HAP-1 (cell line): ENCODE data around the gene CFB.
"Not testable (repeated sequence)": the region's sequence is repeated elsewhere in the genome, so short reads cannot be mapped to it uniquely, and the experiment has no call there.

Experiments used
- DNase-seq, 2 experiments: peaks; one replicate each; pipeline ENCODE4 v3.0.0-alpha.2; 2016 to 2020; ENCODE audit warnings: low spot score in 2 of 2
- H3K27me3 ChIP-seq: fragments of 250-450 bp; sonication (Bioruptor Pico); 2 replicates; pipeline ENCODE4 v1.5.1; 2020; ENCODE audit warnings: low read depth, mild to moderate bottlenecking, moderate library complexity
- H3K36me3 ChIP-seq: fragments of 250-450 bp; sonication (Bioruptor Pico); replicated peaks from 2 replicates; pipeline ENCODE4 v1.5.1; 2020; ENCODE audit warnings: mild to moderate bottlenecking
- H3K4me1 ChIP-seq: fragments of 250-450 bp; sonication (Bioruptor Pico); 2 replicates; pipeline ENCODE4 v1.5.1; 2020; ENCODE audit warnings: mild to moderate bottlenecking
- H3K4me3 ChIP-seq: fragments of 250-450 bp; sonication (Bioruptor Pico); 2 replicates; pipeline ENCODE4 v1.5.1; 2020; ENCODE audit warnings: mild to moderate bottlenecking, moderate library complexity
- H3K9me3 ChIP-seq: fragments of 250-450 bp; sonication (Bioruptor Pico); 2 replicates; pipeline ENCODE4 v1.5.1; 2020; ENCODE audit warnings: mild to moderate bottlenecking, moderate library complexity
- in situ Hi-C: fragments of 300-500 bp; cut with MboI; formaldehyde crosslinking; loops from 3 replicates; pipeline ENCODE4 v1.14.3; 2020; ENCODE audit warnings: low sequenced_read_pairs, inconsistent platforms, mixed read lengths

The CFB gene

DNA sequence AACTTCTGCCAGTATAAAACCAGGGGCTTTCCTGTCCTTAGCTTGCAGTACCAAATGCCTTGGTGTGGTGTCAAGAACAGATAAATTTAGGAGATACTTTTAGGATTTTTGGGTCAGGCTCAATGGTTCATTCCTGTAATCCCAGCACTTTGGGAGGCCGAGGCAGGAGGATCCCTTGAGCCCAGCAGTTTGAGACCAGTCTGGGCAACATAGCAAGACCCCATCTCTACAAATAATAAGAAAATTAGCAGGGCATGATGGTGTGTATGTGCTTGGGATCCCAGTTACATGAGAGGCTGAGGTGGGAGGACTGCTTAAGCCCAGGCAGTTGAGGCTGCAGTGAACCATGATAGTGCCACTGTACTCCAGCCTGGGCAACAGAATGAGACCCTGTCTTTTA lies 40.9 kb upstream of the CFB start:
- H3K9me3 ChIP-seq, result no peaks in the 10 kb centered on the region
- H3K4me1 ChIP-seq, result no peaks in the 10 kb centered on the region
- no peaks in the 10 kb centered on the region for H3K36me3 ChIP-seq
- DNase-seq, result no peak
- no peaks in the 10 kb centered on the region for H3K27me3 ChIP-seq
- H3K4me3 ChIP-seq, result no peak overlapping the region
- in situ Hi-C loops, result loop anchor here (5.0 kb wide), 1 partner anchor 47 kb away; no protein-coding TSS in a partner anchor

DNA sequence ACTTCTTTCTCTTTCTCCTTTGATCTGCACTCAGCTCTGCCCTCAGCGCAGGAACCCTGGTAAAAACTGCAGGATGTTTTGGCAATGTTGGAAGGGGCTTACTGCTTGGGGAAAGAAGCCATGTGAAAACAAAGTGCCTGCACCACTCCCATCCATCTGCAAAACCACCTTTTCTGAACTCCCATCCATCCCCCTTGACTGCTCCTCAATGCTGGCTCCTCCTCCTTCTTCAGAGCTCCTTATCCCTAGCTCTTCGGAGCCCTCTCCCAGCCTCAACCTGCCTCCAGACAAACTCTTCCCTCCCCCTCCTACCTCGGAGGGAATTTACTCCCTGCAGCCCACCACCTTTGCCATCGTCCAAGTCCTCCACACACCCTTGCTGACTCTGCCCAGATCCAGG lies 39.8 kb upstream of the CFB start:
- no peak for DNase-seq
- Histone ChIP-seq H3K4me3 (no peak overlapping the region), H3K36me3 (no peaks in the 10 kb centered on the region), H3K4me1 (no peaks in the 10 kb centered on the region), H3K9me3 (no peaks in the 10 kb centered on the region), H3K27me3 (no peaks in the 10 kb centered on the region)
- in situ Hi-C loops, result loop anchor here (5.0 kb wide), 1 partner anchor 46 kb away; no protein-coding TSS in a partner anchor

DNA sequence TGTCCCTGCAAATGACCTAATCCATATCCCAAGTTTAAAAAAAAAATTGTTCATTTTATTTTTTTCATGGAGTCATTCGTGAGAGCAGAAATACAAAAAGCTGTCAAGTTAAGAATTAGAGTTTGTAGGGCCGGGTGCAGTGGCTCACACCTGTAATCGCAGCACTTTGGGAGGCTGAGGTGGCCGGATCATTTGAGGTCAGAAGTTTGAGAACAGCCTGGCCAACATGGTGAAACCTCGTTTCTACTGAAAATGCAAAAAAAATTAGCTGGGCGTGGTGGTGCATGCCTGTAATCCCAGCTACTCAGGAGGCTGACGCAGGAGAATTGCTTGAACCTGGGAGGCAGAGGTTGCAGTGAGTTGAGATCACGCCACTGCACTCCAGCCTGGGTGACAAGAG lies 39.2 kb upstream of the CFB start:
- in situ Hi-C loops, result loop anchor here (5.0 kb wide), 1 partner anchor 46 kb away; no protein-coding TSS in a partner anchor
- not testable (repeated sequence) for H3K36me3 ChIP-seq, H3K9me3 ChIP-seq, DNase-seq, H3K4me1 ChIP-seq, H3K27me3 ChIP-seq, H3K4me3 ChIP-seq

- no peaks in the 10 kb centered on the region for H3K27me3 ChIP-seq
- no peak overlapping the region for H3K4me3 ChIP-seq
- no peaks in the 10 kb centered on the region for H3K4me1 ChIP-seq
- H3K36me3 ChIP-seq, result no peaks in the 10 kb centered on the region
- H3K9me3 ChIP-seq, result no peaks in the 10 kb centered on the region
- no peak for DNase-seq
- in situ Hi-C loops, result loop anchor here (5.0 kb wide), 1 partner anchor 45 kb away; no protein-coding TSS in a partner anchor
Observed at GRCh38 chr6:31907158-31907813, 38.6 kb upstream of the CFB start.

- not testable (repeated sequence) for H3K27me3 ChIP-seq, H3K36me3 ChIP-seq, H3K4me3 ChIP-seq, H3K4me1 ChIP-seq, H3K9me3 ChIP-seq, DNase-seq
- in situ Hi-C loops, result loop anchor here (5.0 kb wide), 1 partner anchor 44 kb away; no protein-coding TSS in a partner anchor
Observed at GRCh38 chr6:31908255-31908654, 37.6 kb upstream of the CFB start.

- Histone ChIP-seq H3K9me3 (no peaks in the 10 kb centered on the region), H3K4me1 (no peaks in the 10 kb centered on the region), H3K27me3 (no peaks in the 10 kb centered on the region), H3K4me3 (no peak overlapping the region), H3K36me3 (no peaks in the 10 kb centered on the region)
- in situ Hi-C loops, result loop anchor here (5.0 kb wide), 1 partner anchor 44 kb away; no protein-coding TSS in a partner anchor
- no peak for DNase-seq
Observed at GRCh38 chr6:31908791-31909190, 37.1 kb upstream of the CFB start.

DNA sequence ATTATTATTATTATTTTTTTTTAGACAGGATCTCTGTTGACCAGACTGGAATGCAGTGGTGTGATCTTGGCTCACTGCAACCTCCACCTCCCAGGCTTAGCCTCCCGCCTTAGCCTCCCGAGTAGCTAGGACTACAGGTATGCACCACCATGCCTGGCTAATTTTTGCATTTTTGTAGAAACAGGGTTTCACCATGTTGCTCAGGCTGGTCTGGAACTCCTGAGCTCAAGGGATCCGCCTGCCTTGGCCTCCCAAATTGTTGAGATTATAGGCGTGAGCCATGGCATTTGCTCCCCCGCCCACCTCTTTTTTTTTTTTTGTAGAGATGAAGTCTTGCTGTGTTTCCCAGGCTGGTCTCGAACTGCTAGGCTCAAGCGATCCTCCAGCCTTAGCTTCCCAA lies 36.6 kb upstream of the CFB start:
- not testable (repeated sequence) for H3K4me3 ChIP-seq, H3K27me3 ChIP-seq, H3K9me3 ChIP-seq, H3K36me3 ChIP-seq, H3K4me1 ChIP-seq, DNase-seq
- in situ Hi-C loops, result loop anchor here (5.0 kb wide), 1 partner anchor 43 kb away; no protein-coding TSS in a partner anchor

- Histone ChIP-seq H3K27me3 (no peaks in the 10 kb centered on the region), H3K36me3 (no peaks in the 10 kb centered on the region), H3K4me3 (no peak overlapping the region), H3K9me3 (no peaks in the 10 kb centered on the region), H3K4me1 (no peaks in the 10 kb centered on the region)
- in situ Hi-C loops, result no loop called here
- DNase-seq, result no peak
Observed at GRCh38 chr6:31911826-31912585, 33.9 kb upstream of the CFB start.

- Histone ChIP-seq H3K36me3 (no peaks in the 10 kb centered on the region), H3K9me3 (no peaks in the 10 kb centered on the region), H3K4me3 (no peak overlapping the region), H3K27me3 (no peaks in the 10 kb centered on the region), H3K4me1 (no peaks in the 10 kb centered on the region)
- in situ Hi-C loops, result no loop called here
- DNase-seq, result no peak
Observed at GRCh38 chr6:31915351-31915750, 30.5 kb upstream of the CFB start.

- no peaks in the 10 kb centered on the region for H3K4me1 ChIP-seq
- no peaks in the 10 kb centered on the region for H3K36me3 ChIP-seq
- DNase-seq, result no peak
- no peaks in the 10 kb centered on the region for H3K9me3 ChIP-seq
- in situ Hi-C loops, result no loop called here
- H3K27me3 ChIP-seq, result no peaks in the 10 kb centered on the region
- H3K4me3 ChIP-seq, result no peak overlapping the region
Observed at GRCh38 chr6:31915756-31916155, 30.1 kb upstream of the CFB start.

DNA sequence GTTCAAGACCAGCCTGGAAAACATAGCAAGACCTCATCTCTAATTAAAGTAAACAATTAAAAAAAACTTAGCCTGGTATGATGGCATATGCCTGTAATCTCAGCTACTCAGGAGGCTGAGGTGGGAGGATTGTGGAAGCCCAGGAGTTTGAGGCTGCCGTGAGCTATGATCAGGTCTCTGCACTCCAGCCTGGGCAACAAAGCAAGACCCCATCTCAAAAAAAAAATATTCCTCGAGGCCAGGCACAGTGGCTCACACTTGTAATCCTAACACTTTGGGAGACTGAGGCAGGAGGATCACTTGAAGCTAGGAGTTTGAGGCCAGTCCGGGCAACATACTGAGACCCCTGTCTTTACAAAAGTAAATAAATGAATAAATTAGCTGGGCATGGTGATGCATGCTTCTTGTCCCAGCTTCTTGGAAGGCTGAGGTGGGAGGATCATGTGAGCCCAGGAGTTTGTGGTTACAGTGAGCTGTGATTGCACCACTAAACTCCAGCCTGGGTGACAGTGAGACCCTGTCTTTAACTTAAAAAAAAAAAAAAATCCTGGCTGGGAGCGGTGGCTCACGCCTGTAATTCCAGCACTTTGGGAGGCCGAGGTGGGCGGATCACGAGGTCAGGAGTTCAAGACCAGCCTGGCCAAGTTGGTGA lies 27.7 kb upstream of the CFB start:
- Histone ChIP-seq H3K4me1 (no peaks in the 10 kb centered on the region), H3K36me3 (no peaks in the 10 kb centered on the region), H3K4me3 (no peak overlapping the region), H3K9me3 (no peaks in the 10 kb centered on the region), H3K27me3 (no peaks in the 10 kb centered on the region)
- DNase-seq, result no peak
- in situ Hi-C loops, result no loop called here

DNA sequence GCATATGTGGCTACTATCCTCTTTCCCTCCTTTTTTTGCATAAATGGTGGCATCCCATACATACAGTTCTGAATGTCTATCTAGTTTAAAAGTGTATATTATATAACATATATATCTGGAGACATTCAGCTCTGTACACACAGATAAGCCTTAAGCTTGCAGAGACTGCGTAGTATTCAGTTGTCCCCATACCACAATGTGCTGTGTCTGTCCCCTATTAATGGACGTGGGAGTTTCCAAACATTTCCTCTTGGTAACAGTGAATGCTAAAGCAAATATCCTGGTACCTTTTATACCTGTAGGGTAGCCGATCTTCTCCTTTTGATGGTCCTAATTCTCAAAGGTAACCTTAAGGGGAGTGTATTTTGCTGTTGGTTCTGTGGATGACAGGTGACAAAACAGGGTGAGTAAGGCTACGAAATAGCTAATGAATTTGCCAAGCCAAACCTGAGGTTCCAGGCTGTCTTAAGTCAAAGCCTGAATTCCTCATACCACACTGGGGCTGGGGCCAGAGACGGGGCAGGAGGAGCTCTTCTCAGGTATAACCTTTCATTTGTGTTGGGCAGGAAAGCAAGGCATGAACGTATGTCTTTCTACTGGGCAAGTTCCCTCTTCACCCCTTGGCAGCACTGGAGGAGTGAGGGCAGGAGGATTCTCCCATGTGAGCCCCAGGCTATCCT lies 26.1 kb upstream of the CFB start:
- in situ Hi-C loops, result no loop called here
- H3K27me3 ChIP-seq, result no peaks in the 10 kb centered on the region
- H3K4me1 ChIP-seq, result no peaks in the 10 kb centered on the region
- no peak overlapping the region for H3K4me3 ChIP-seq
- DNase-seq, result no peak
- H3K36me3 ChIP-seq, result no peaks in the 10 kb centered on the region
- no peaks in the 10 kb centered on the region for H3K9me3 ChIP-seq

DNA sequence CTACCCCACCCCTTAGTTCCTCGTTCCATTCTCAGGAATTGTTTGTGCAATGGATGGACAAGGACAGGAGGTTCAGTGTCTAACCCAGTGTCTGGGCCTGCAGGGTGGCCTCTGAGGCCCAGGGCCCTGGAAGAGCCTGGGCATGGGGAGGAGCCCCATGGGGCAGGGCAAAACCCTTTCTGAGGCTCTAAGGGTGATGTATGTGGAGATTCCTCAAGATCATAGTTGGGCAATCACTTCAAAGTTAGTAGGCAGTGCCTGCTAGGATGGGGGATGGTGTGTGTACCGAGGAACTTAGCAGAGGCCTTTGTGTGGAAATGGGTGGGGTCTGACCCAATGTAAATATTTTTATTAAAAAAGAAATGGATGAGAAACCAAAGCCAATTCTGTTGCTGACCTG lies 25.1 kb upstream of the CFB start:
- H3K4me1 ChIP-seq, result no peaks in the 10 kb centered on the region
- H3K27me3 ChIP-seq, result no peaks in the 10 kb centered on the region
- H3K4me3 ChIP-seq, result no peak overlapping the region
- H3K36me3 ChIP-seq, result no peaks in the 10 kb centered on the region
- no peaks in the 10 kb centered on the region for H3K9me3 ChIP-seq
- no peak for DNase-seq
- in situ Hi-C loops, result no loop called here
